Urothelium cell line (cell line): Measurements from ENCODE around the gene TEX10.
"Not testable (repeated sequence)": the region's sequence is repeated elsewhere in the genome, so short reads cannot be mapped to it uniquely, and the experiment has no call there.

ENCODE experiments used
- DNase-seq: peaks from one replicate; pipeline ENCODE4 v3.0.0; 2011; ENCODE audit warnings: low spot score, mixed read lengths
- FAIRE-seq: peaks from 2 replicates; lab custom pipeline; 2011; peaks lifted over from hg19 to GRCh38; lab: Jason Lieb, UNC

The TEX10 gene

GRCh38 chr9:100351508-100351907 lies 1.2 kb downstream of the TEX10 start:
- DNase-seq: no peak
- FAIRE-seq: no peak

DNA sequence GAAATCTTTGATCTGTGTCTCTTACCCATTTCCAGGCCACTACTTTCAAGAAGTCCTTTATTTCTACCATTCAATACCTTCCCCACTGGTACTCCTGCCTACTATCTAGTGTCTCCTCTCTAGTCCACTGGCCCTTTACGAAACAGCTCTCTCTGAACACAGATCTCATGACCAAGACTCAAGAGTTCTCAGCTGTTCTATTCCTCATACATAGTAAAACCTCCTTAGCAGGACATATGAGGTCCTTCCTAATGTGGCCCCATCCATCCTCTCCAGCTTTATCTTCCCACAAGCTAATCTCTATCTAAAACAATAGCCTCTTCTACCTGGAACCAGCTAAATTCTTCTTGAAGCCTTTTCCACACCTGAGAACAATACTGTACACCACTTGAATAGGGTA lies 2.6 kb downstream of the TEX10 start:
- no peak for DNase-seq
- FAIRE-seq: no peak

- DNase-seq (no peak), FAIRE-seq (no peak)
These were observed 5.9 kb downstream of the TEX10 start for GRCh38 chr9:100346836-100347235.

- no peak for DNase-seq
- FAIRE-seq: no peak
These were observed 10.9 kb downstream of the TEX10 start for GRCh38 chr9:100341889-100342288.

- DNase-seq (no peak), FAIRE-seq (no peak)
These were observed 12.5 kb downstream of the TEX10 start for GRCh38 chr9:100340224-100340623.

- DNase-seq, FAIRE-seq: not testable (repeated sequence)
These were observed 14.0 kb downstream of the TEX10 start for GRCh38 chr9:100338736-100339135.

DNA sequence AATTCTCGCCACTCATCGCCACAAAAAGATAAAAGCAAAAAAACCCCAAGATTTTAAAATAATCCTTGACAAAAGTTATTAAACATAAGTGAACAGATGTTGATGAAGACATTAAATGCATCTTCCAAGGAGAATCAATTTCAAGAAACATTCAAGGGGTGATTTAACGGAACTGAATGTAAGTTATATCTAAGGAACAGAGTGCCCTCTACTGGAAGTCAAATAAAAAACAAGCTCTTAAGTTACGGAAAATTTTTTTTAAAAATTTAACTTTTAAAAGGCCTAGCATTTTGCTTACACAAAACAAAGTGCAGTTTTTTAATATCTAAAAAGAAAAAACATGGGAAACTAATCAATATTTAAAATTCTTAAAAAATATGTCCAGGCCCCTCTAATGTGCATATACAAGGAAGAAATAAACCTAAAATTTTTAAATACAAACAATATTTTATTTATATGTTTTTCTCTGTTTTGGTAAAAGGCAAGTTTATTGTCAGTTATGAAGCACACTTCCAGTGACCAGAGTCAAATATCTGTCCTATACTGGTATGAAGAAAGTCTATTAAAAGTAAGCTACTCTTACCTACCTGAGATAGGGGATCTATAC lies 28.0 kb downstream of the TEX10 start:
- FAIRE-seq: no peak

DNA sequence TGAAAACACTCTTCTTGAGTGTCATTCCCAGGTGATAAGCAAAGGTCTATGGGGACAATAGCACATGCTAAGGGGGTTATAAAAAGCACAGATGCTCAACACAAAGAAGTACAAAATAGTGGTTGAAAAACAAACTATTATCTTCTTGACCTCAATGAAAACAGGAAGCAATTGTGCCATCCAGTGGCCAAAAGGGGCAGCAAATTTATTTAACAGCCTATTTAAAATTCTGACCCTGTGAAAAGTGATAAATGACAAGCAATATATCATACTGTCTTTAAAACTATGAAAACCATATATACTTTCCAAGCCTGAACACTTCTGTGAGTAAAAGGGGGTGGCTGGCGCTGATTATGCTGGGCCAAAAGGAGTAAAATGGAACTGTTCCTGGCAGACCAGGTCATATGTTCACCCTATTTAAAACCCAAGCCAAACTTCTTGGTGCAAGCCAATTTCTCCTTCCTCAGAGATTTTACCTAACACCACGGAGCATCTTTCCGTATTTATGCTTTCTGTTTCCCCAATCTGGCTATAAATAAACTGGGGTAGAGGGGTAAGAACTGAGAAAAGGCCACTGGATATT lies 29.7 kb downstream of the TEX10 start:
- no peak for FAIRE-seq
- DNase-seq: peak; percentile 16

More for the DNA sequence above, 28.0 kb downstream of the TEX10 start:
- peak; percentile 4 for DNase-seq

- DNase-seq (no peak), FAIRE-seq (no peak)
These were observed 35.0 kb downstream of the TEX10 start for GRCh38 chr9:100317706-100318105.

DNA sequence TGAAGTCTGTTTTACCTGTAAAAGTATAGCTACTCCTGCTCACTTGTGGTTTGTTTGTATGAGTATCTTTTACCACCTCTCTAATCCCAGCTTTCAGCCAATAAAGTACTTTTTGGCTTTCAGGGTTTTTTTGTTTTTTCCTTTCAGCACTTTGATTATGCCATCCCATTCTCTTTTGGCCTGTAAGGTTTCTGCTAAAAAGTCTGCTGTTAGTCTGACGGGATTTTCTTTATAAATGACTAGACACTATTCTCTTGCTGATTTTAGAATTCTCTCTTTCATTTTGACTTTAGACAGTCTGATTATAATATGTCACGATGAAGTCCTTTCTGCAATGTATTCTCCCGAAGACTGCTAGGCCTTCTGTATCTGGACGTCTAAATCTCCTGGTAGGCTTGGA lies 37.2 kb downstream of the TEX10 start:
- FAIRE-seq (no peak), DNase-seq (no peak)

DNA sequence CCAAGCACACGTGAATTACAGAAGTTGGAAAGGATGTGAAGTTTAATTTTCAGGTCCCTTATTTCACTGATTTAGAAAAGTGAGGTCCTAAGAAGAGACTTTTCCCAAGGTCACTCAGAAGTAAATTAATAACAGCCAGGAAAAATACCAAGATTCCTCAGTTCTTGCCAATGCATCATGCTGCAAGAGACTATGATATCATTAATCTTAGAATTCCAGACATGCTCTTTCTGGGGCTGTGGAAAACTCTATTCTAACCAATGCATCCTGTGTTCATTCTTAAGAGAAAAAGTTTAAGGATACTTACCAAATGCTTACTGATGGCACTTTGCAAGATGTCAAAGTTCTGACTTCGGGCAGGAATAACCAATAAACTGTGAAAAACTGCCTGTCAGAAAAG lies 42.8 kb downstream of the TEX10 start:
- DNase-seq: no peak
- no peak for FAIRE-seq

GRCh38 chr9:100308965-100309564 lies 43.7 kb downstream of the TEX10 start:
- FAIRE-seq: no peak
- no peak for DNase-seq

GRCh38 chr9:100307080-100307479 lies 45.7 kb downstream of the TEX10 start:
- FAIRE-seq (no peak), DNase-seq (no peak)

- FAIRE-seq: no peak
- DNase-seq: no peak
These were observed 46.5 kb downstream of the TEX10 start for GRCh38 chr9:100306283-100306682.

- DNase-seq: no peak
- FAIRE-seq: no peak
These were observed 49.0 kb downstream of the TEX10 start for GRCh38 chr9:100303747-100304146.

GRCh38 chr9:100298378-100298777 lies 54.4 kb downstream of the TEX10 start:
- no peak for DNase-seq
- FAIRE-seq: no peak

DNA sequence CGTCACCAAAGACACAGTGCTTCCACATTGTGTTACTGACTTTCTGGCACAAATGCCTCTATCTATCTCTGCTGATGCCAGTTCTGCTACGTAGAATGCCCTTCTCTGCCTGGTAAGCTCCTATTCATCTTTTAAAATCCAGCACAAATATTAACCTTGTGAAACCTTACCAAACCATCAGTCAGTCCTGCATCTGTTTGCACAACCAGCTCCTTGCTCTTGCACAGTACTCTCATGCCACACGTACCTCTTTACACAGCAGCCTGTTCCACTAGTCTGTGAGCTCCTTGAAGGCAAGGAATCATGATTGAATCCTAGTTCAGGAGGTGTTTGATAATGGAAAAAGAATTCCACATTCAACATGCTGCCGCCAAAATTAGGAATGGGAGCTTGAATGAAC lies 56.3 kb downstream of the TEX10 start:
- FAIRE-seq: no peak
- no peak for DNase-seq

DNA sequence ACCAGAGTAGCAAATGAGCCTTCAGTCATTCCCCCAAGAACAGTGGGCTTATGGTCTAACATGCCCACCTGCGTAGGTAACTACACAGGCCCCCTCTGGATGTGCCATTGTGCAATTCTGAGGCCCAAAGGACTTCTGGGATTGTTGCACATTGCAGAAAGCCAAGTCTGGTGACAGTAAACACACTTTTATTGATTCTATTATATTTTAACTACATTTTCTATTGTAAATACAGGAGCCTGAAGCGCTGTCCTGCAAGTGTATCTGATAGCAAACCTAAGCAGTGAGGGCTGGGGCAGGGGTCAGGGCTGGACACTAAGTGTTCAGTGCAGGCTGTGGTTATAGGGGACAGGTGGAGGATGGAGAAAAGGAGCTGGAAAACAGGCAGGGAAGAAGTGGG lies 57.5 kb downstream of the TEX10 start:
- FAIRE-seq: no peak

GRCh38 chr9:100294806-100295205 lies 57.9 kb downstream of the TEX10 start:
- DNase-seq: no peak
- no peak for FAIRE-seq

More for the DNA sequence above, 57.5 kb downstream of the TEX10 start:
- no peak for DNase-seq

DNA sequence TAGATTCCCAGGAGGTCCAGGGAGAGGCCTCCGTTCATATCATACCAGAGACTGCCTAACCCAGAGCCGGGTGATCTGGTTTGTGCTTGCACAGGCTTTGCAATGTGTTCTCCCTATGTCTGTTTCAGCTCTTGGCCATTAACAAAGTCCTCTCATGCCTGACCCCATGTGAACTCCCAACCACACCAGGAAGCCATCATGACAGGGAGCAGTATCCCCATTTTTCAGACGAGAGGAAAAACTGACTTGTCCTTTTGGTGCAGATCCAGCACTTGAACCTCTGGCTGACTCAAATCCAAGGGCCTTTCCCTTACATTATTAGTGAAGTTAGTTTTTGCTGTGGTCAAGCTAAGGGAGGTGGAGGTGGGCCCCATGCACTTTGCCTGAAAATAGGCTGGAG lies 58.4 kb downstream of the TEX10 start:
- FAIRE-seq (no peak), DNase-seq (no peak)

DNA sequence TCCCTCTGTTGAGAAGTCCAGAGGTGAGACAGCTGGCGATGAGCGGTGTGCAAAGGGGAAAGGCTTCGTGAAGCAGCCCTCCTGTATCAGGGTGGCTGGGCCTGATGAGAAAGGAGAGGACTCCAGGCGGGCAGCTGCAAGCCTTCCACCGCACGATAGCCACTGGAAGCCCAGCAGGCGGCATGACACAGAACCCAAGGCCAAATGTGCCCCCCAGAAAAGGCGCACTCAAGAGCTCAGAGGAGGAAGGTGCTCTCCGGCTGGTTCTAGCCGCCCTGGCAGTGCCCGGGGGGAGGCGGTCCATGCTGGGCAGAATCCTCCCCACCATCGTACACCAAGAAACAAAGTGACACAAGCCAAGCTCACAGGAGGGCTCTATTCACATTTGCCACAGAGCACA lies 60.3 kb downstream of the TEX10 start:
- FAIRE-seq (no peak), DNase-seq (no peak)

DNA sequence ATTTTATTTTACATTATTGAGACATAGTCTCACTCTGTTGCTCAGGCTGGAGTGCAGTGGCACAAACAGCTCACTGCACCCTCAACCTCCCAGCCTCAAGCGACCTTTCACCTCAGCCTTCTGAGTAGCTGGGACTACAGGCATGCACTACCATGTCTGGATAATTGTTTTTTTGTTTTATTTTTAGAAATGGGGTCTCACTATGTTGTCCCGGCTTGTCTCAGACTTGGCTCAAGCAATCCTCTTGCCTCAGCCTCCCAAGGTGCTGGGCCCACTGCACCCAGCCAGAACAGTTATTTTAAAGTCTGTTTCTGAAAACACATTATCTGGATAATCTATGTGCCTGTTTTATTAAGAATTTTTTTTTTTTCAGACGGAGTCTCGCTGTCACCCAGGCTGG lies 62.0 kb downstream of the TEX10 start:
- FAIRE-seq (no peak), DNase-seq (no peak)

GRCh38 chr9:100287186-100287585 lies 65.6 kb downstream of the TEX10 start:
- no peak for DNase-seq
- FAIRE-seq: no peak
